AG10803 (cell line): ENCODE measurements around the gene ATP5MC2.

Source experiments
- DNase-seq: peaks from one replicate; pipeline ENCODE4 v3.0.0; 2010; ENCODE audit warnings: low read depth
- H3K4me3 ChIP-seq: 2 replicates; pipeline ENCODE4 v1.5.1; 2011; ENCODE audit warnings: mild to moderate bottlenecking, low read length, control low read depth
- CTCF ChIP-seq: conservative IDR thresholded peaks from 2 replicates; pipeline ENCODE4 v1.5.1; 2011; ENCODE audit warnings: mild to moderate bottlenecking, low read length, control low read depth, inconsistent platforms

The ATP5MC2 gene

GRCh38 chr12:53700567-53700966, 24.7 kb upstream of the ATP5MC2 start:
- no peak for TF ChIP-seq CTCF
- H3K4me3 ChIP-seq: no peak overlapping the region
- DNase-seq: peak; percentile 8

- H3K4me3 ChIP-seq: no peak overlapping the region
- DNase-seq: peak; percentile 8
- no peak for TF ChIP-seq CTCF
Observed at GRCh38 chr12:53699678-53700025, 23.8 kb upstream of the ATP5MC2 start.

GRCh38 chr12:53698948-53699677, 23.2 kb upstream of the ATP5MC2 start:
- no peak overlapping the region for H3K4me3 ChIP-seq
- no peak for TF ChIP-seq CTCF
- DNase-seq: no peak

GRCh38 chr12:53696655-53697331, 20.9 kb upstream of the ATP5MC2 start:
- H3K4me3 ChIP-seq: no peak overlapping the region
- no peak for TF ChIP-seq CTCF
- DNase-seq: no peak

GRCh38 chr12:53696285-53696654, 20.4 kb upstream of the ATP5MC2 start:
- no peak for TF ChIP-seq CTCF
- DNase-seq: peak; percentile 69
- H3K4me3 ChIP-seq: no peak overlapping the region

- TF ChIP-seq CTCF: no peak
- peak overlapping the region; percentile 31 for H3K4me3 ChIP-seq
- DNase-seq: peak; percentile 66
Observed at GRCh38 chr12:53695152-53696145, 19.6 kb upstream of the ATP5MC2 start.
